SHP77 treated with DMSO at 0.1 percent for 48 hours (cell line): ENCODE data around the gene LTF.
"Not testable (repeated sequence)": the region's sequence is repeated elsewhere in the genome, so short reads cannot be mapped to it uniquely, and the experiment has no call there.

Experiments
- DNase-seq: peaks from one replicate; lab custom pipeline; 2025; lab: John Stamatoyannopoulos, UW

LTF gene

GRCh38 chr3:46393554-46394434 is 70.9 kb downstream of the LTF start:
- no peak for DNase-seq

DNA sequence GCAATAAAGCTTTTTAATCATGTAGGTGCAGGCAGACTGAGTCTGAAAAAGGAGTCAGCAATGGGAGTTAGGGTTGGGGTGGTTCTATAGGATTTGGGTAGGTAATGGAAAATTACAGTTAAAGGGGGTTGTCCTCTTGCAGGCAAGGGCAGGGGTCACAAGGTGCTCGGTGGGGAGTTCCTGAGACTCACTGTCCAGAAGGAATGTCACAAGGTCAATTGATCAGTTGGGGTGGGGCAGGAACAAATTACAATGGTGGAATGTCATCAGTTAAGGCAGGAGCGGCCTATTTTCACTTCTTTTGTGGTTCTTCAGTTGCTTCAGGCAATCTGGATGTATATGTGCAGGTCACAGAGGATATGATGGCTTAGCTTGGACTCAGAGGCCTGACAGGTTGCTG is 71.7 kb downstream of the LTF start:
- no peak for DNase-seq

- not testable (repeated sequence) for DNase-seq
These were observed 73.2 kb downstream of the LTF start for GRCh38 chr3:46391526-46391925.

DNA sequence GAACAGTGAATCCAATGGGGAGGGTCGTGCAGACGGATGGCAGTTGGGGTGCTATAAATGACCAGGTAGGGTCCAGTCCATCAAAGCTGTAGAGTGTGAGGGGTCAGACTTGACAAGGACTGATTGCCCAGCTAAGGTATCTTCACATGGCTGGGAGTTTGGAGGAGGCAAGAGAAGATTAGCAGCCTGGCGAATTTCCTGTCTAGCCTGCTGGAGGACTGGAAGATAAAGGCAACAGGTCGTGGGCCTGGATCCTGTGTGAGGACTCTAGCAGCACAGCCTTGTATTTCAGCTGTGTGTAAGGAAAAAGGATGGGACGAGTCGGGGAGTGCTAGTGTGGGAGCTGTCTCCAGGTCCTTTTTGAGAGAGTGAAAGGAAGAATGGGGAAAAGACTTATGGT is 75.4 kb downstream of the LTF start:
- DNase-seq, result no peak

- not testable (repeated sequence) for DNase-seq
These were observed 75.9 kb downstream of the LTF start for GRCh38 chr3:46388847-46389246.

DNA sequence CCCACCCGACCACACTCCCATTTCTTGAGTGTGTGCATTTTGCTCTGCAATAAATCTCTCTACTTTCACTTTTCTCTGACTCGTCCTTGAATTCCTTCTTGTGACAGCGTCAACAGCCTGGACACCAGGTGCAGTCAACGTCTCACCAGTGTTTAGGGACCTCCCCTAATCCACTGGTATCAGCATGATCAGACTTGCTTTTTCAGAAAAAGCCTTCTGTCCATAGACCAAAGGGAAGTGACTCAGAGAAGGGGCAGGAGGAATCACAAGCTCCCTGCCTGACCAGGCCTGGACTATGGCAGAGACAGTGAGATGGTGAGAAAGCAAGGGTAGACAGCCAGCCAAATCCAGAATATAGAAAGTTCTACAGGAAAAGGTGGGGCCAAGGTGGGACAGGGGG is 78.5 kb downstream of the LTF start:
- DNase-seq, result no peak
